ENCODE measurements around the gene RGS7.

DNA sequence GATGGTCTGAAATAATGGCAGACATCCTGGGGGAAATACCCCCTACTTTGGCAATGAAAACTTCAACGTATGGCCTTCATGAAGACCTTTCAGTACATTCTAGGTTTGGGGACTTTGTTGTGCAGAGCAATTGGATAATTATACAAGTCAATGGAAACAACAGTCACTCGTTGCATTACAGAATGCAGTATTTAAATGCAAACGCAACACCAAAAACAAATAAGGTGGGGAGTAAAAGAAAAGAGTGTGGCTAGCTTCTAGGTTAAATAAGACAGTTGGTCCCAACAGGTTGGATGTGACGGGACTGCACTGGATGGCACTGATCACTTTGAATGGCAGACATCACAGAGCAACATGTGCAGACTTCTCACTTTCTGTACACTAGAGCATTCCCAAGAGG lies 386.8 kb downstream of the RGS7 start:
- TF ChIP-seq, protein P1, sequence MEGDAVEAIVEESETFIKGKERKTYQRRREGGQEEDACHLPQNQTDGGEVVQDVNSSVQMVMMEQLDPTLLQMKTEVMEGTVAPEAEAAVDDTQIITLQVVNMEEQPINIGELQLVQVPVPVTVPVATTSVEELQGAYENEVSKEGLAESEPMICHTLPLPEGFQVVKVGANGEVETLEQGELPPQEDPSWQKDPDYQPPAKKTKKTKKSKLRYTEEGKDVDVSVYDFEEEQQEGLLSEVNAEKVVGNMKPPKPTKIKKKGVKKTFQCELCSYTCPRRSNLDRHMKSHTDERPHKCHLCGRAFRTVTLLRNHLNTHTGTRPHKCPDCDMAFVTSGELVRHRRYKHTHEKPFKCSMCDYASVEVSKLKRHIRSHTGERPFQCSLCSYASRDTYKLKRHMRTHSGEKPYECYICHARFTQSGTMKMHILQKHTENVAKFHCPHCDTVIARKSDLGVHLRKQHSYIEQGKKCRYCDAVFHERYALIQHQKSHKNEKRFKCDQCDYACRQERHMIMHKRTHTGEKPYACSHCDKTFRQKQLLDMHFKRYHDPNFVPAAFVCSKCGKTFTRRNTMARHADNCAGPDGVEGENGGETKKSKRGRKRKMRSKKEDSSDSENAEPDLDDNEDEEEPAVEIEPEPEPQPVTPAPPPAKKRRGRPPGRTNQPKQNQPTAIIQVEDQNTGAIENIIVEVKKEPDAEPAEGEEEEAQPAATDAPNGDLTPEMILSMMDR (conservative IDR thresholded peaks at IDR 0.05; ENCODE audit: low read depth, low read length) = no peak
- TF ChIP-seq, protein P2, sequence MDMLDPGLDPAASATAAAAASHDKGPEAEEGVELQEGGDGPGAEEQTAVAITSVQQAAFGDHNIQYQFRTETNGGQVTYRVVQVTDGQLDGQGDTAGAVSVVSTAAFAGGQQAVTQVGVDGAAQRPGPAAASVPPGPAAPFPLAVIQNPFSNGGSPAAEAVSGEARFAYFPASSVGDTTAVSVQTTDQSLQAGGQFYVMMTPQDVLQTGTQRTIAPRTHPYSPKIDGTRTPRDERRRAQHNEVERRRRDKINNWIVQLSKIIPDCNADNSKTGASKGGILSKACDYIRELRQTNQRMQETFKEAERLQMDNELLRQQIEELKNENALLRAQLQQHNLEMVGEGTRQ (IDR thresholded peaks at IDR 0.05; ENCODE audit: low read depth, low read length) = no peak
- no peak for TF ChIP-seq CEBPB (IDR thresholded peaks at IDR 0.05; ENCODE audit: low read depth, low read length)
- TF ChIP-seq POLR2A (IDR thresholded peaks at IDR 0.05; ENCODE audit: low read depth, low read length) = no peak

Data from IMR-90 (cell line).